Prostate gland (tissue), 2 donors: ENCODE measurements around the gene PHEX. TPM values are rescaled to one million over a fixed set of nuclear protein-coding genes. Genes with fewer than 3 reads are reported as not detected.

Experiments used
- DNase-seq: peaks from one replicate; pipeline ENCODE4 v3.0.0-alpha.2; 2019; ENCODE audit warnings: low spot score
- H3K27ac ChIP-seq, 2 donors: fragments of 200-600 bp; sonication (generic); 2 replicates each; pipeline ENCODE4 v1.5.1; 2017 to 2019
- H3K27me3 ChIP-seq: fragments of 200-600 bp; sonication (generic); replicated peaks from 2 replicates; pipeline ENCODE4 v1.5.1; 2019; ENCODE audit not compliant: insufficient read depth
- H3K36me3 ChIP-seq, 2 donors: fragments of 200-600 bp; sonication (generic); 1 replicate in 1 of 2; 2 replicates in 1 of 2; pipeline versions ENCODE4 v1.5.1 to v1.8.1; 2017 to 2019
- H3K4me1 ChIP-seq: fragments of 200-600 bp; sonication (generic); replicated peaks from 2 replicates; pipeline ENCODE4 v1.5.1; 2019
- H3K4me3 ChIP-seq, 2 donors: fragments of 200-600 bp; sonication (generic); 2 replicates each; pipeline ENCODE4 v1.5.1; 2017 to 2019
- H3K9me3 ChIP-seq: fragments of 200-600 bp; sonication (generic); 2 replicates; pipeline ENCODE4 v1.5.1; 2017
- POLR2A ChIP-seq: fragments of 450-650 bp; IDR thresholded peaks from one replicate; pipeline ENCODE4 v1.6.1; 2016; ENCODE audit warnings: antibody characterized with exemption, mild to moderate bottlenecking
- POLR2AphosphoS5 ChIP-seq: sonication (generic); formaldehyde crosslinking; IDR thresholded peaks from one replicate; pipeline ENCODE4 v1.6.1; 2017; ENCODE audit warnings: antibody characterized with exemption
- WGBS: methylation state at CpG from one replicate; pipeline ENCODE4 v1.1.5; 2018; 5-methylcytosine and 5-hydroxymethylcytosine counted together
- intact Hi-C: fragments of 100-400 bp; cut with DNase I; formaldehyde crosslinking; loops from one replicate; pipeline ENCODE4 v1.14.2; 2022
- total RNA-seq, 2 donors: library from RNA; depleted of rRNA; stranded (reverse); fragments of >200 nt; gene quantifications; one replicate each; pipeline ENCODE4 v1.1.0, GENCODE V29; 2016
- TF ChIP-seq, protein P1 (sequence below), 4 experiments: fragments of 200-600 bp in 2 of 4; fragments of 450-650 bp in 2 of 4; sonication (generic) in 2 of 4; IDR thresholded peaks; 1 replicate in 3 of 4; 2 replicates in 1 of 4; pipeline ENCODE4 v1.5.1; 2016 to 2019; ENCODE audit warnings: antibody characterized with exemption in 4 of 4, mild to moderate bottlenecking in 2 of 4, moderate library complexity in 2 of 4

PHEX gene
- total RNA-seq, 2 donors from 2014 or later: 0.34 to 0.82 TPM

DNA sequence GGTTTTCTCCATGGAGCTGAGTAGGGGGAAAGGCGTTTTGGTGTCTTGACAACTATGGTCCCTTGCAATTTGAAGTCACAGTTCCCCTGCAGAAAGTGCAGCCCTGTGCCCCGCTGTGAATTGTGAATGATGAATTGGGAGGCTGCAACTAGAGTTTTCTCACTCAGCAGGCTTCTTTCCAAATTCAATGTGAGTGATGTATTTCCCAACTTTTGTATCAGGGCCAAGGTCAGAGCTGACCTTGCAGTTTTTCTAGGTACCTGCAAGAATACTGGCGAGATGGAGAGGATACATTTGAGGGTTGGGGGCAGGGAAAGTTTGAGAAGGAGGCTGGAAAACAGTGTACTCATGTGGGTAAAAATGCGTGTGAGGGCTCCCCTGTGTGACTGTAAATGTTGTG, 11.7 kb downstream of the PHEX start:
- TF ChIP-seq POLR2AphosphoS5: no peak
- TF ChIP-seq POLR2A: no peak
- TF ChIP-seq, protein P1, sequence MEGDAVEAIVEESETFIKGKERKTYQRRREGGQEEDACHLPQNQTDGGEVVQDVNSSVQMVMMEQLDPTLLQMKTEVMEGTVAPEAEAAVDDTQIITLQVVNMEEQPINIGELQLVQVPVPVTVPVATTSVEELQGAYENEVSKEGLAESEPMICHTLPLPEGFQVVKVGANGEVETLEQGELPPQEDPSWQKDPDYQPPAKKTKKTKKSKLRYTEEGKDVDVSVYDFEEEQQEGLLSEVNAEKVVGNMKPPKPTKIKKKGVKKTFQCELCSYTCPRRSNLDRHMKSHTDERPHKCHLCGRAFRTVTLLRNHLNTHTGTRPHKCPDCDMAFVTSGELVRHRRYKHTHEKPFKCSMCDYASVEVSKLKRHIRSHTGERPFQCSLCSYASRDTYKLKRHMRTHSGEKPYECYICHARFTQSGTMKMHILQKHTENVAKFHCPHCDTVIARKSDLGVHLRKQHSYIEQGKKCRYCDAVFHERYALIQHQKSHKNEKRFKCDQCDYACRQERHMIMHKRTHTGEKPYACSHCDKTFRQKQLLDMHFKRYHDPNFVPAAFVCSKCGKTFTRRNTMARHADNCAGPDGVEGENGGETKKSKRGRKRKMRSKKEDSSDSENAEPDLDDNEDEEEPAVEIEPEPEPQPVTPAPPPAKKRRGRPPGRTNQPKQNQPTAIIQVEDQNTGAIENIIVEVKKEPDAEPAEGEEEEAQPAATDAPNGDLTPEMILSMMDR (IDR thresholded peaks at IDR 0.05): no peak
- DNase-seq: no peak
- WGBS: 90% methylated on average over 4 of the region's 4 CpGs
- Histone ChIP-seq H3K9me3 (no peaks in the 10 kb centered on the region), H3K4me1 (no peaks in the 10 kb centered on the region), H3K27me3 (no peaks in the 10 kb centered on the region), H3K4me3 (no peak overlapping the region), H3K36me3 (no peaks in the 10 kb centered on the region), H3K27ac (no peak overlapping the region)
- intact Hi-C loops: no loop called here

GRCh38 chrX:22047468-22047867, 15.3 kb downstream of the PHEX start:
- no peak for TF ChIP-seq POLR2AphosphoS5
- no peak for TF ChIP-seq POLR2A
- TF ChIP-seq, protein P1 (IDR thresholded peaks at IDR 0.05): no peak
- H3K9me3 ChIP-seq: no peaks in the 10 kb centered on the region
- WGBS: 70% methylated on average over 2 of the region's 2 CpGs
- H3K27ac ChIP-seq: no peak overlapping the region
- H3K4me3 ChIP-seq: no peak overlapping the region
- DNase-seq: no peak
- no peaks in the 10 kb centered on the region for H3K36me3 ChIP-seq
- H3K27me3 ChIP-seq: no peaks in the 10 kb centered on the region
- no peaks in the 10 kb centered on the region for H3K4me1 ChIP-seq
- intact Hi-C loops: no loop called here

- intact Hi-C loops: no loop called here
Measured at GRCh38 chrX:22053481-22053880, 21.4 kb downstream of the PHEX start.

DNA sequence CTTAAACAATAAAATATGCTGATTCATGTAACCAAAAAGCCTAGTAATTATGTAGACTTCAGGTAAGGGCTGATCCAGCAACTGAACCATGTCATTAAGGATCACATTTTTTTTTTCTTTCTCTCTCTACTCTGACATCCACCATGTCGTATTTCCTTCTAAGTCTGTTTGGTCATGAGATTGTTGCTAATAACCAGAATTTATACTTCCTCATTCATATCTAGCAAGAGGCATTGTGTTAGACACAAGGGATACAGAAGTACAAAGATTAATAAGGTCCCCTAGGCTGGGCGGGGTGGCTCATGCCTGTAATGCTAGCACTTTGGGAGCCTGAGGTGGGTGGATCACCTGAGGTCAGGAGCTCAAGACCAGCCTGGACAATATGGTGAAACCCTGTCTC, 24.1 kb downstream of the PHEX start:
- Histone ChIP-seq H3K4me3 (no peak overlapping the region), H3K4me1 (no peaks in the 10 kb centered on the region), H3K27ac (no peak overlapping the region), H3K9me3 (no peaks in the 10 kb centered on the region), H3K27me3 (no peaks in the 10 kb centered on the region), H3K36me3 (no peaks in the 10 kb centered on the region)
- intact Hi-C loops: no loop called here
- no peak for DNase-seq
- WGBS: 88% methylated on average over 2 of the region's 2 CpGs
- TF ChIP-seq, protein P1 (IDR thresholded peaks at IDR 0.05): no peak
- TF ChIP-seq POLR2A (no peak), POLR2AphosphoS5 (no peak)

More at GRCh38 chrX:22053481-22053880, 21.4 kb downstream of the PHEX start:
- H3K4me1 ChIP-seq: no peaks in the 10 kb centered on the region
- H3K27ac ChIP-seq: no peak overlapping the region
- no peaks in the 10 kb centered on the region for H3K9me3 ChIP-seq
- TF ChIP-seq, protein P1 (IDR thresholded peaks at IDR 0.05): no peak
- TF ChIP-seq POLR2A (no peak), POLR2AphosphoS5 (no peak)
- no peak for DNase-seq
- no peak overlapping the region for H3K4me3 ChIP-seq
- H3K36me3 ChIP-seq: no peaks in the 10 kb centered on the region
- H3K27me3 ChIP-seq: no peaks in the 10 kb centered on the region
- 75% methylated on average over 3 of the region's 3 CpGs for WGBS

DNA sequence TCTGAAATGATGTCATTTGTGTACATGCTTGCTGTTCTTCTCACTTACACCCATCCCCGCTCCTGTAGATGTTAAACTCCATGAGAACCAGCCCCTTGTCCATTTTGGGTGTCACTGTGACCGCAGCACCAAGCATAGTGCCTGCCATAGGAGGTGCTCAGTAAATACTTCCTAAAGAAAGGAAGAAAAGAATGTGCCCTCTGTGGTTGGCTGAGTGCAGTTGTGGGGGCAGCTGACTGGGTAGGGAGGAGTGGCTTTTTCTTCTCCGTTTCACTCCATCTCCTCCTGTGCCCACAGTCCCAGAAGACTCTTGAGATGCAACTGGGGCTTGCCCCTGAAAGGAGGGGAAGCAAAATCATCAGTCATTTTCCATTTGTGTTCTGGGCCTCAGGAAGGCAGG, 25.5 kb downstream of the PHEX start:
- WGBS: 90% methylated on average over 3 of the region's 3 CpGs
- no peak for TF ChIP-seq POLR2AphosphoS5
- TF ChIP-seq, protein P1 (IDR thresholded peaks at IDR 0.05): no peak
- no peak for TF ChIP-seq POLR2A
- Histone ChIP-seq H3K27me3 (no peaks in the 10 kb centered on the region), H3K4me3 (no peak overlapping the region), H3K4me1 (no peaks in the 10 kb centered on the region), H3K36me3 (no peaks in the 10 kb centered on the region), H3K9me3 (no peaks in the 10 kb centered on the region), H3K27ac (no peak overlapping the region)
- intact Hi-C loops: no loop called here
- DNase-seq: no peak
